Activated CD8-positive, alpha-beta memory T cell treated with anti-CD3 and anti-CD28 coated beads, Interleukin-2, amount 10 ng/mL, durations not matched to agents 7 days and 5 days (primary cell): ENCODE data around the gene CELSR1. TPM values are rescaled to one million over a fixed set of nuclear protein-coding genes. Genes with fewer than 3 reads are reported as not detected.

Experiments
- ATAC-seq: fragments of 150-1000 bp; cut with Tn5 transposase; one replicate; pipeline ENCODE4 v1.10.0; 2021; ENCODE audit warnings: moderate library complexity
- CTCF ChIA-PET: fragments of 350-600 bp; sonication (Branson Sonifier 250); formaldehyde crosslinking; loops from one replicate; lab custom pipeline; 2021; ENCODE audit warnings: antibody characterized with exemption; lab: Charles Lee
- DNase-seq: peaks from one replicate; pipeline ENCODE4 v3.0.0-alpha.2; 2020
- H3K27ac Mint-ChIP-seq: one replicate; pipeline ENCODE4 v1.8.0; 2021; ENCODE audit warnings: mild to moderate bottlenecking, mixed read lengths
- H3K27me3 Mint-ChIP-seq: one replicate; pipeline ENCODE4 v1.8.0; 2021; ENCODE audit warnings: mixed read lengths
- H3K36me3 Mint-ChIP-seq: one replicate; pipeline ENCODE4 v1.8.0; 2021; ENCODE audit warnings: mild to moderate bottlenecking, mixed read lengths
- H3K4me1 Mint-ChIP-seq: one replicate; pipeline ENCODE4 v1.8.0; 2021; ENCODE audit warnings: mixed read lengths
- H3K4me3 Mint-ChIP-seq: one replicate; pipeline ENCODE4 v1.8.0; 2021; ENCODE audit warnings: mild to moderate bottlenecking, moderate library complexity, mixed read lengths
- H3K9me3 Mint-ChIP-seq: one replicate; pipeline ENCODE4 v1.8.0; 2022; ENCODE audit warnings: low read depth, mixed read lengths
- total RNA-seq, 2 experiments: library from RNA; stranded (reverse); gene quantifications; one replicate each; pipeline ENCODE4 v1.2.3, GENCODE V29; 2021

CELSR1 gene
- total RNA-seq, 2 experiments from 2014 or later, result 0.06 to 0.12 TPM

DNA sequence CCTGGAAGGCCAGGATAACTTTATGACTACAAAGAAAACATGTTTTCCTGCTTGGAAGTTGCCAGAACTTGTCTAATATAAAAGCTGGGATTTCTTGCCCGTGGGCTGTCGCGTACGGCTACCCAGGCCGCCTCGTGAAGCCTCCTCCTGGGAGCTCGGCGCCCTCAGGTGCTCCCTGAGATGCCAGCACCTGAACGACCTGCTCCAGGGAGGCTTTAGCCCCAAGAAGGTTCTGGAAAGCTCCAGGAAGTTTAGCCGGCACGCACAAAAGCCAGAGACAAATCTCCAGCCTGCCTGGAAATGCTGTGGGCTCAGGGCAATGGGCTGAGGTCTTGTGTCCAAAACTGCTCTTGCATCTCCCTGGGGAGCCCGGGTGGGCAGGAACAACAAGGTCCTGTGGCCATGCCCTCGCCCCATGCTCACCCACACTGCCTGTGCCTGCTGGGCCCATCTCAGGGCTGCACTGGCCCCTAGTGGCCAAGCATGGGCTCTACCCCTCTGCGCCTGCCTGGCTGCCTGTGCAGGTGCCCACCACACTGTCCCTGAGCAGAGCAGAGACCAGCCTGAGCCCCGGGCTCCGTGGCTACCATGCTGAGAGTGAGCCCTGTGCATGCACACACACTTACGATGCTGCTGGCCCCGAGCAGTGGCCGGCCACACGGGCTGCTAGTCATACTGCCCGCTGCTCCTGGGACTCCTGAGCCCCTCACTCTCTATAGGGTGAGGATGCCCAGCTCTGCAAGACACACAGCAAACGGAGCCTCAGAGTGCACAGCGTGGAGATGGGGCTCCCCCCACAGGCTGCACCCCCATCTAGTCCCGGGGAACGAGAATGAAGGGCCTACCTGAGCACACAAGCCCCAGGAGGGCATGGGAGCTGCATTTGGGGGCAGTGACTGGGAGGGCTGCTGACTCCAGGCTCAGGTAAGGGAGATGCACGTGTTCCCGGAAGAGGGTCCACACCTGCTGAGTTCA, 4.9 kb upstream of the CELSR1 start:
- H3K9me3 Mint-ChIP-seq, result no peaks in the 10 kb centered on the region
- peaks cover 37% of the 10 kb centered on the region for H3K27me3 Mint-ChIP-seq
- peaks cover 4% of the 10 kb centered on the region for H3K4me1 Mint-ChIP-seq
- CTCF ChIA-PET, result interaction anchor here (0.5 to 6.2 kb wide), 12 partner anchors 10 to 1041 kb away, joined by 3 to 69 read pairs (median 6); no protein-coding TSS in a partner anchor
- DNase-seq (peak; percentile 76), ATAC-seq (peak; percentile 99)
- H3K4me3 Mint-ChIP-seq, result no peak overlapping the region
- no peaks in the 10 kb centered on the region for H3K36me3 Mint-ChIP-seq
- H3K27ac Mint-ChIP-seq, result no peak overlapping the region

DNA sequence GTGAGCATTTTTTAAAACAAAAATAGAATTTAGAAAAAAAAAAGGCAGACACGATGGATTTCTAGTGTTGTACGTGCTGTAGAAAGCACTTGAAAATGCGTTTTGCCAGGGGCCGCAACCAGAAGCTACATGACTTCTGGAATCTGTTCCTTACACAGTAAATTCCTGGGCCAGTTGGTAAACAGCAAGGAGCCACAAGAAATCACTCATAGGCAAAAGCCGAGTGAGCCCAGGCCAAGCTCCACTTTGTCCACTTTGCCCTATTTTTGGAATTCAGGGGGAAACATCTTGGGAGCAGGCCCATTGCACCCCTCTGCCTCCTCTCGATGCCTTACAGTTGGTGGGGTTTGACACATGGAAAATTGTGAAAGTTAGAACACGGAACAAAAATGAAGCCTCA, 4.1 kb upstream of the CELSR1 start:
- CTCF ChIA-PET, result interaction anchor here (0.5 to 6.2 kb wide), 9 partner anchors 11 to 420 kb away, joined by 3 to 69 read pairs (median 6); no protein-coding TSS in a partner anchor
- Mint-ChIP-seq H3K4me3 (no peak overlapping the region), H3K27me3 (peaks cover 35% of the 10 kb centered on the region), H3K9me3 (no peaks in the 10 kb centered on the region), H3K4me1 (peaks cover 4% of the 10 kb centered on the region), H3K36me3 (no peaks in the 10 kb centered on the region), H3K27ac (no peak overlapping the region)
- no peak for DNase-seq
- no peak for ATAC-seq

DNA sequence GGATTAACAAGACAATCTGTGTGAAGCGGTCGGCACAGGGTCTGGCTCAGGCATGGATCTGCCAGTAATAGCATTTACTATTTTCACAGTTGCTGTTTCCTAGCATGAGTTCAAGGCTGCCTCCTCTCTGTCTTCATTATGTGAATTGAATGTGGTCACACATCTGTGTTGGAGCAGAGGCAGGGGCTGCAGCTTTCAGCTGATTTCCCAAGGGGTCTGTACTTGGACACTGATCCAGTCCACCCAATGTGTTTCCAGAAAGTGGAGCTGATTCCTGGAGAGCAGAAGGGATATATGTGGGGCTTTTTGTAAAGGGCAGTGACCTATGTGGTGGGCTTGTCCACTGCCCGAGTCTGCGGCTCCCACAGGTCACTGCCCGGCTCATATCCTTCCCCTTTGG, 3.5 kb upstream of the CELSR1 start:
- Mint-ChIP-seq H3K4me3 (no peak overlapping the region), H3K4me1 (peaks cover 4% of the 10 kb centered on the region), H3K9me3 (no peaks in the 10 kb centered on the region), H3K36me3 (no peaks in the 10 kb centered on the region), H3K27me3 (peaks cover 36% of the 10 kb centered on the region), H3K27ac (no peak overlapping the region)
- DNase-seq (no peak), ATAC-seq (no peak)
- CTCF ChIA-PET, result interaction anchor here (2.7 to 6.2 kb wide), 3 partner anchors 170 to 185 kb away, joined by 8 to 69 read pairs (median 11); no protein-coding TSS in a partner anchor

DNA sequence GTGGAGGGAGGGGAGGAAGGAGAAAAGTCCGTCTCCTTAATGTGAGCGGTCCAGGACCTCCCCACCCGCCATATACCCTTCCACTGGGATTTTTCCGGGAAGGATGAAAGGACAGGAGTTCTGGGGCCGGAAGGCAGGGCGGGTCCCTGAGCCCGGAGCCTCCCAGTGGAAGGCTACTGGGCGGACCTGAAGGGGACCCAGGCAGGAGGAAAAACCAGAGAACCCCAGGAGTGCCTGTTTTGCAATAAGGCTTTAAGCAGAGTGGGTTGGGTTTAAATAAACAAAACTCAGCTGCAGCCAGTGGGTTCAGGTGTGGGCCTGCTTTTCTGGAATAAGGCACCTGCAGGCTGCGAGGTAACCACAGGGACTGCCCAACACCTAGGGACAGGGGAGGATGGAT, 1.7 kb upstream of the CELSR1 start:
- Mint-ChIP-seq H3K36me3 (no peaks in the 10 kb centered on the region), H3K4me1 (peaks cover 2% of the 10 kb centered on the region), H3K27ac (no peak overlapping the region), H3K4me3 (no peak overlapping the region), H3K9me3 (no peaks in the 10 kb centered on the region), H3K27me3 (peaks cover 47% of the 10 kb centered on the region)
- ATAC-seq (no peak), DNase-seq (no peak)
- CTCF ChIA-PET, result interaction anchor here (6.2 kb wide), 1 partner anchor 172 kb away, joined by 69 read pairs; no protein-coding TSS in a partner anchor

DNA sequence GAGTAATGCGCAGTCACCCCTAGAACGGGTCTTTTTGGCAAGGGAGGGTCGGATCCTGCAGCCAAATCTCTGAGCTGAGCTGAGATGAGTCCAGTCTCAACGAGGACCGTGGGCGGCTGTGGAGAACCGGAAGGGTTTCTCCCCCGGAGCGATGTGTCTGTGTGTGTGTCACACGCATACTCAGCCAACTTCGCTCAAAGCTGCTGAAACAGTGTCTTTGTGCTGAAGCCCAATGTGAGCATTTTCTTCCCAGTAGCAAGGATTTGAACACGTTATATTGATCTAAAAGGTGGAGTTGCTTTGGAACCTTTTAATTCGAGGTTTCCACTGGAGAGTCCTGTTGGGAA, 1.4 kb upstream of the CELSR1 start:
- no peaks in the 10 kb centered on the region for H3K9me3 Mint-ChIP-seq
- H3K4me3 Mint-ChIP-seq, result no peak overlapping the region
- DNase-seq (no peak), ATAC-seq (no peak)
- H3K27me3 Mint-ChIP-seq, result peaks cover 47% of the 10 kb centered on the region
- no peak overlapping the region for H3K27ac Mint-ChIP-seq
- no peaks in the 10 kb centered on the region for H3K36me3 Mint-ChIP-seq
- CTCF ChIA-PET, result interaction anchor here (1.0 to 6.2 kb wide), 2 partner anchors 25 to 171 kb away, joined by 4 to 69 read pairs; no protein-coding TSS in a partner anchor
- peaks cover 2% of the 10 kb centered on the region for H3K4me1 Mint-ChIP-seq

DNA sequence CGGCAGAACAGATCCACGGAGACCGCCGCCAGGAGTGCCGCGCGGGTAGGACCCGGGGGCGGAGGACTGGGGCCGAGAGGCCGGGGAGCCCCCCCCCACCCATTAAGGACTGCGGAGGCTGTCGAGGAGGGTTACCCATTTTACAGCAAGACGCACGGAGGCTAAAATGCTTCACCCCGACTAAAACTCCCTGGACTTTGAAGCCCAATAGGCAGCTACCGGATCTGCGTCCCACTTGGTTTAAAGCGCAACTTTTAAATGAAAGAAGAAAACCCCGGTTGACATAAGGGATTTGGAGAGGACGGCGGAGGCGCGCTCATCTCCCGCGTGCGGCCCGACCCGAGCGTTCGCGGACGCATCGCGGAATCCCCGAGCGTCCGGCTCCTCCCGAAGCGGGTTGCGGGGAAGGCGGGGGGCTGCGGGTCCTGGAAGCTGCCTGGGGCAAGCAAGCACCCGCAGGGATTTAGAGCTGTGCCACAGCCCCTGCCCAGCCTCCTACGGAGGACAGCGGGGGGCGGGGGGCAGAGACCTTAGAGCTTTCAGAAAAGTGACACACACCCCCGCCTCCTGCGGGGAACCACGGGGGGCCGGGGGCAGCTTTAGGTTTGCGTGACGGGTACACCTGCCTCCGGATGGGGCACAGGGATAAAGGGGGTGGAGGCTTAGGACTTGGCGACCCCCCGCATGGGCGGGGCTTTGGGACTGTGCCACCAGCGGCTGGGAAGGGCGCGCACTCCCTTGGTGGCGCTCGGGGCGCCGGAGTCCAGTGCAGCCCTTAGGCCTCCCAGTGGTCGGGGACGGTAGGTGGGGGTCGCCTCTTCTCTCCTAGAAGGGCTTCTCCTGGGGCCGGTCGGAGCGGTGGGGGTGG, 760 bp upstream of the CELSR1 start:
- ATAC-seq (no peak), DNase-seq (no peak)
- H3K36me3 Mint-ChIP-seq, result no peaks in the 10 kb centered on the region
- CTCF ChIA-PET, result interaction anchor here (0.6 to 6.2 kb wide), 4 partner anchors 23 to 171 kb away, joined by 3 to 69 read pairs (median 4); no protein-coding TSS in a partner anchor
- peaks cover 2% of the 10 kb centered on the region for H3K4me1 Mint-ChIP-seq
- no peak overlapping the region for H3K27ac Mint-ChIP-seq
- no peaks in the 10 kb centered on the region for H3K9me3 Mint-ChIP-seq
- no peak overlapping the region for H3K4me3 Mint-ChIP-seq
- peaks cover 47% of the 10 kb centered on the region for H3K27me3 Mint-ChIP-seq

DNA sequence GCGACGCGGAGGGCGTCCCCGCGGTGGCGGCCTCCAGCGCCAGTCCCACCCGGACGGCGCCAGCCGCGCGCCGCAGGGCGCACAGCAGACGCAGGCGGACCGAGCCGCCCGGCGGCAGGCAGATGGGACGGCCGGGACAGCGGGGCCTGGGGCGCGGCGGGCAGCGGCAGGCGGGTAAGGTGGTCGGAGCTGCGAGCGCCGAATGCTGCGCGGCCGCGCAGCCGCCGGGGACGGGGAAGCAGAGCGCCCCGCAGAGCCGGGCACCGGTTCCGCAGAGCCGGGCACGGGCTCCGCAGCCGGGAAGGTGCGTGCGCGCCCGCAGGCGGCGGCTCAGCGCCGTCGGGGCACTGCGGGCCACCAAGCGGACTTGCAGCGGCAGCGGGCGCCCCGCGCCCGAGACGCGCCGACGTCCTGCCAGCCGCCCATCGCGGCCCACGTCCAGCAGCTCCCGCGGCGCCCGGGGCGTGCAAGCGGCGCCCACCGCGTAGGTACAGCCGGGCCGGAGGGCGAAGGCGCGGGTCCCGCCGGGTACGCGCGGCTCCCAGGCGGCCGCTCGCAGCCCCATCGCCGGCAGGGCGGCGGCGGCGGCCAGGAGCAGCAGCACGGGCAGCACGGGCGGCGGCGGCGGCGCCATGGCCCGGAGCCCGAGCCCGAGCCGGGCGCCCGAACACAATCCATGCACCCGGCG, 739 bp downstream of the CELSR1 start:
- Mint-ChIP-seq H3K27ac (no peak overlapping the region), H3K36me3 (no peaks in the 10 kb centered on the region), H3K4me1 (peaks cover 2% of the 10 kb centered on the region), H3K27me3 (peaks cover 45% of the 10 kb centered on the region), H3K9me3 (no peaks in the 10 kb centered on the region), H3K4me3 (no peak overlapping the region)
- no peak for DNase-seq
- no peak for ATAC-seq
- CTCF ChIA-PET, result no interaction called here

DNA sequence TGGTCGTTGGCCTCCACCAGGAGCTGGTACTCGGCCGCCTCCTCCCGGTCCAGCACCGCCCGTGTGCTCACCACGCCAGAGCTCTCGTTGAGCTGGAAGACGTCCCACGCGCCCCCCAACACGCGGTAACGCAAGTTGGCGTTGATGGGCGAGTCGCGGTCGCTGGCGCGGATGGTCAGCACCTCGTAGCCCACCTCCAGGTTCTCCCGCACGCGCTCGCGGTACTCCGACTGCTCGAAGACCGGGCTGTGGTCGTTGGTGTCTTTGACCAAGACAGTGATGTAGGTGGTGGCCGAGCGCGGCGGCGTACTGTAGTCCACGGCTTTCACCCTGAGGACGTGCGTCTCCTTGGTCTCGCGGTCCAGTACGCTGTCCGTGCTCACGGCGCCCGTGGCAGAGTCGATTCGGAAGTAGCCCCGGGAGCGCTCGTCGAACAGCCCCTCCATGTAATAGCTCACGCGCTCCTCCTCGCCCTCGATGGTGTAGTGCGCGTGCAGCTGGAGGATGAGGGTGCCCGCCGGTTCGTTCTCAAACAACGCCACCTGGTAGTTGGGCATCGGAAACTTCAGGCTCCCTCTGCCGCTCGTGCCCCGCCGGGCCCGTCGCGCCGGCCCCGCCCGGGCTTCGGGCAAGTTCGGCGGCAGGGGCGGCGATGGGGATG, 1.4 kb downstream of the CELSR1 start:
- Mint-ChIP-seq H3K9me3 (no peaks in the 10 kb centered on the region), H3K27me3 (peaks cover 43% of the 10 kb centered on the region), H3K36me3 (no peaks in the 10 kb centered on the region), H3K4me1 (peaks cover 2% of the 10 kb centered on the region), H3K27ac (no peak overlapping the region), H3K4me3 (no peak overlapping the region)
- CTCF ChIA-PET, result no interaction called here
- DNase-seq (no peak), ATAC-seq (no peak)

DNA sequence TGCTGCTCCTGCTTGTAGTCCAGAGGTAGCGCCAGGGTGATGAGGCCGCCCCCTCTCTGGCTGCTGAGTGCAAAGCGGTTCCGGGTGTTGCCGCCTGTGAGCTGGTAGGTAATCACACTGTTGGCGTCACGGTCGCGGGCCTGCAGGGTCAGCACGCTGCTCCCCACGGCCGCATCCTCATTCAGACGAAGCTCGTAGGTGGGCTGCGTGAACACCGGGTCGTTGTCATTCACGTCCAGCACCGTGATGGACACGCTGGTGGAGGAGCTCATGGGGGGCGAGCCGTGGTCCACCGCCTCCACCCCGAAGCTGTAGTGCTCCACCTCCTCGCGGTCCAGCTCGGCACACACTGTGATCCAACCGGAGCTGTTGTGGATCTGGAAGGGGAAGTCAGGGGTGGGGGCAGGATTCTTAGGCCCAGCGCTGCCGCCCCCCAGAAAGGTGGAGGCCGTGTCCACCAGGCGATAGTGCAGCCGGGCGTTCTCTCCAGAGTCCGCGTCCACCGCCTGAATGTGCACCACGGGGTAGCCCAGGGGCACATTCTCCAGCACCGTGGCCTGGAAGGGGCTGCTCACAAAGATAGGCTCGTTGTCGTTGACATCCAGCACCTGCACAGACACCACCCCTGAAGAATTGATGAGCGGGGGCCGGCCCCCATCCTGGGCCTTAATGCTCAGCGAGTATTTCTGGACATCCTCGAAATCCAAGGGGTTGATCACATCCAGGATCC, 2.4 kb downstream of the CELSR1 start:
- Mint-ChIP-seq H3K4me1 (peaks cover 2% of the 10 kb centered on the region), H3K27ac (no peak overlapping the region), H3K27me3 (peaks cover 37% of the 10 kb centered on the region), H3K36me3 (no peaks in the 10 kb centered on the region), H3K9me3 (no peaks in the 10 kb centered on the region), H3K4me3 (no peak overlapping the region)
- CTCF ChIA-PET, result no interaction called here
- ATAC-seq, result no peak
- no peak for DNase-seq

DNA sequence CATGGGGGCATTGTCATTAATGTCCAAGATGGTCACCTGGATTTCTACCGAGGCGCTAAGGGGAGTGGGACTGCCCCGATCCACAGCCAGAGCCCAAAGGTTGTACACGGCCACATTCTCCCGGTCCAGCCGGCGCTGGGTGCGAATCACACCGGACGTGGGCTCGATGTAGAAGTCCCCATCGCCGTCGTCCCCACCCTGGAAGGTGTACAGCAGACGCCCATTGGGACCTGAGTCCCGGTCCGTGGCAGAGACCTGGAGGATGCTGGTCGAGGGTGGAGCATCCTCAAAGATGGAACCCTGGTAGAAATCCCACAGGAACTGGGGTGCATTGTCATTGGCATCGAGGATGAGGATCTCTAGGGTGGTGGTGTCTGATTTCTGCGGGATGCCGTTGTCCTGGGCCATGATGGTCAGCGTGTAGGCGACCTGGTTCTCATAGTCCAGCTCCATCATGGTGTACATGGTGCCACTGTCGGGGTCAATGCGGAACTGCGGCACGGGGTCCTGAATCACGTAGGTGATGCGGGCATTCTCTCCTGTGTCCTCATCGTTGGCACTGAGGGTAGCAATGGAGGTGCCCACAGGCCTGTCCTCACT, 3.1 kb downstream of the CELSR1 start:
- Mint-ChIP-seq H3K9me3 (no peaks in the 10 kb centered on the region), H3K27ac (no peak overlapping the region), H3K4me3 (no peak overlapping the region), H3K27me3 (peaks cover 32% of the 10 kb centered on the region), H3K4me1 (peaks cover 2% of the 10 kb centered on the region), H3K36me3 (no peaks in the 10 kb centered on the region)
- CTCF ChIA-PET, result no interaction called here
- ATAC-seq (no peak), DNase-seq (no peak)

DNA sequence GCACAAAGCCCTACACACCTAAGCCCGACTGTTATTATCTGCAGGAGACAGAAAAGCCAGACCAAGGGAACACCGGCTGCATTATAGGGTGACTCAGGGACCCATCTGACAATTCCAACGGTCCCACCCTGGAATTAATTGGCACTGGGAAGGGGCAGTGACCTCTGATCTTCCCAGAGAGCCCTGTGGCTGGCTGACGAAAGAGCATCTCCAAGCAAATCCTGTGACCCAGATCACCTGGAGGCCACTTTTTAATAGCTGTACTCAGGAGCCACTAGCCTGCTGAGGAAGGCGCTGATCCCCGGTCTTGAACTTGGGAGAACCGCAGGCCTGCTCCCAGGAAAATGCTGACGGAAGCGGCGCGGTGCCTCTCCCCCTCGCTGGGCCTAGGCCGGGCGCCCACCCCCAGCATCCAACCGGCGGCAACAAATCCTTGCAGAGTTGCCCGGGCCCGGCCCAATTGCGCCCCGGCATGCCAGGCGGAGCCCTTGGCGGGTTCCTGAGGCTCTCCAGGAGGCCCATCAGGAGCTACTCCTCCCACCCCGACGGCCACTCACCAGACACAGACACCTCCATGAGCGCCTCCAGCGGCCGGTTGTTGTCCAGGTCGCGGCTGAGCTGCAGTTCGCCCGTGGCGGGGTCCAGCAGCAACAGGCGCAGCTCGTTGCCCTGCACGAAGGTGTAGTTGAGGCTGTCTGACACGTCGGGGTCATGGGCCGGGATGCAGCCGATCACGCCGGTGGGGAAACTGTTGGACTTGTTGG, 4.2 kb downstream of the CELSR1 start:
- Mint-ChIP-seq H3K36me3 (no peaks in the 10 kb centered on the region), H3K4me3 (no peak overlapping the region), H3K27me3 (peaks cover 25% of the 10 kb centered on the region), H3K4me1 (no peaks in the 10 kb centered on the region), H3K27ac (no peak overlapping the region), H3K9me3 (no peaks in the 10 kb centered on the region)
- no peak for ATAC-seq
- DNase-seq, result no peak
- CTCF ChIA-PET, result no interaction called here
